NCI-H748 treated with DMSO at 0.1 percent for 48 hours (cell line): ENCODE data around the gene TTC28.
"Not testable (repeated sequence)": the region's sequence is repeated elsewhere in the genome, so short reads cannot be mapped to it uniquely, and the experiment has no call there.

ENCODE experiments used
- DNase-seq: peaks from one replicate; lab custom pipeline; 2025; lab: John Stamatoyannopoulos, UW

TTC28 gene

DNA sequence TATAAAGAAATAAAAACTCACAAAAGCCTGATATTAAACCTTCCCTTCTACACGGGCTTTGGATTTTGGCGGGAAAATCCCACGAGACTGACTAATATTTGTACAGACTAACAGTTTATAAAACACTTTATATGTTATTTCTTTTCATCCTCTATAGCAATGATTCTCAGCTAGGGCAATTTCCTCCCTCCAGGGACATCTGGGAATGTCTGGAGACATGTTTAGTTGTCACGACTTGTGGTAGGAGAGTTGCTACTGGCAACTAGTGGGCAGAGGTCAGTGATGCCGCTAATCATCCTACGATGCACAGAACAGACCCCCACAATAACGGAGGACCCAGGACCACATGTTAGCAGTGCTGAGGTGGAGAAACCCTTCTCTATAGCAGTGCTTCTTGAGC, 455.8 kb downstream of the TTC28 start:
- DNase-seq: no peak

GRCh38 chr22:28222976-28223745, 456.5 kb downstream of the TTC28 start:
- no peak for DNase-seq

- no peak for DNase-seq
Observed at GRCh38 chr22:28222571-28222970, 457.1 kb downstream of the TTC28 start.

GRCh38 chr22:28222052-28222451, 457.6 kb downstream of the TTC28 start:
- no peak for DNase-seq

- DNase-seq: no peak
Observed at GRCh38 chr22:28220626-28221363, 458.8 kb downstream of the TTC28 start.

DNA sequence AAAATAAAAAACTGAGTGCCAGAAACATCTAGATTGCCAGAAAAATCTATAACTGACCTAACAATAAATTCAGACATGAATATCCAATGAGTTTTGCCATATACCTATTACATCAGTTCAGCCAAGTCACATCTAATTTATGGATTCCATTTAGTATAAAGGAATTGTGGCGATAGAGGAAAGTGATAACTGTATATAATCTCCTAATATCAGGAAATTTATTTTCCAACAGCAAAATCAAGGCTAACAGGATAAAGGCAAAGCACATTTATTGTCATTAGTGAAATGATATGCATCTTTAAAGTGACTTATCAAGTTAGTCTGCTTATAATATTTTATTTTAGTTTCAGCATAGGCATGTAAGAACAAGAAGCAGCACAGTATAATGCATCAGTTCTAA, 462.4 kb downstream of the TTC28 start:
- no peak for DNase-seq

GRCh38 chr22:28214750-28215149, 464.9 kb downstream of the TTC28 start:
- not testable (repeated sequence) for DNase-seq

GRCh38 chr22:28209457-28209856, 470.2 kb downstream of the TTC28 start:
- DNase-seq: not testable (repeated sequence)

DNA sequence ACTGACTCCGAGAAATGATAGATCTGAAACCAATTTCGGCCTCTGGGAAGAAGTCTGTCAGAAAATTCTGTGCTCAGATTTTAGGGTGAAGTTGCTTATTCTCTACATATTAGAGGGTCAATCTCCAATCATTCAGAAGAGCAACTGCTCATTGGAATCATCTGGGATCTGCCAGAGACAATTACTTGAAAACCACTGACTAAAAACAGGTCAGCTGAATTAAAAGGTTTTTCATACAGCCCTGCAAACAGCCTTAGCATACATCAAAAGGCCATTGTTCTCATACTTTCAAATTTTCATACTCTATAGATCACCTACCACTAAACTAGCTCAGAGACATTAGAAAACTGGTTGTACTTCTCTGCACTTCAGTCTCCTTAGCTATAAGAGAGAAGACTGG, 470.9 kb downstream of the TTC28 start:
- DNase-seq: no peak

- DNase-seq: no peak
Observed at GRCh38 chr22:28208036-28208435, 471.6 kb downstream of the TTC28 start.

GRCh38 chr22:28207281-28208030, 472.2 kb downstream of the TTC28 start:
- DNase-seq: no peak

GRCh38 chr22:28205926-28206325, 473.7 kb downstream of the TTC28 start:
- no peak for DNase-seq

DNA sequence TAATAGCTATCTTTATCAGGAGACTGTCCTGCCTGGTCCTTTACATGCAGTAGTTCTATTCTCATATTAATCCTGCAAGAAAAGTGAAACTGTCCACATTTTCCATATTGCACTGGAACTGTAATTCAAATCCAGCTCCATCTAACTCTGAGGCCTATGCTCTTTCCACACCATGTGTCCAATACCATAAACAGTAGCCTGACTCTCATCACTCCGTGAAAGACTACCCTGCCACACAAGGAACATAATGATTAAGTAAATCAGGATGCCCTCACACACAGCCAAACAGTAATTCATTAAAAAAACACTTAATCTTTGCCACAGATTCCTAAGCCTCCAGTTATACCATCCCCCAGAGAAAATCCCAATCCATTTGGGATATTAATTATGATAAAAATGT, 475.3 kb downstream of the TTC28 start:
- DNase-seq: no peak

- no peak for DNase-seq
Observed at GRCh38 chr22:28203286-28203685, 476.4 kb downstream of the TTC28 start.

DNA sequence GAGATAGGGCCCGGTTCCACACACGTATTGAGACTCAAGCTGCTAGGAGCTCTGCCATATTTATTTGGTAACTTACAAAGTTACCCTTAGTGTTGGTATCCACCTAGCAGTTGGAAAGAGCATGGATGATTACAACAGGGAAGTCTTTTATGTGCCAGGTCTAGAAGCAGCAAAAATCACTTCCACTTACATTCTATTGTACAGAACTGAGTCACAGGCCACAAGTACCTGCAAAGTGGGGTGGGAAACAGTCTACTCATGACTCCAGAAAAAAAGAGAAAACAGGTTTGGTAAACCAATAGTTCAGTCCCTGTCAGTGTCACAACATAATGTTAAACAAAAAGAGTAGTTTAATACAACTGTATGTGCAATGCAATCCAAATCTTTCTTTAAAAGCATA, 480.9 kb downstream of the TTC28 start:
- no peak for DNase-seq

- DNase-seq: not testable (repeated sequence)
Observed at GRCh38 chr22:28191571-28191970, 488.1 kb downstream of the TTC28 start.

DNA sequence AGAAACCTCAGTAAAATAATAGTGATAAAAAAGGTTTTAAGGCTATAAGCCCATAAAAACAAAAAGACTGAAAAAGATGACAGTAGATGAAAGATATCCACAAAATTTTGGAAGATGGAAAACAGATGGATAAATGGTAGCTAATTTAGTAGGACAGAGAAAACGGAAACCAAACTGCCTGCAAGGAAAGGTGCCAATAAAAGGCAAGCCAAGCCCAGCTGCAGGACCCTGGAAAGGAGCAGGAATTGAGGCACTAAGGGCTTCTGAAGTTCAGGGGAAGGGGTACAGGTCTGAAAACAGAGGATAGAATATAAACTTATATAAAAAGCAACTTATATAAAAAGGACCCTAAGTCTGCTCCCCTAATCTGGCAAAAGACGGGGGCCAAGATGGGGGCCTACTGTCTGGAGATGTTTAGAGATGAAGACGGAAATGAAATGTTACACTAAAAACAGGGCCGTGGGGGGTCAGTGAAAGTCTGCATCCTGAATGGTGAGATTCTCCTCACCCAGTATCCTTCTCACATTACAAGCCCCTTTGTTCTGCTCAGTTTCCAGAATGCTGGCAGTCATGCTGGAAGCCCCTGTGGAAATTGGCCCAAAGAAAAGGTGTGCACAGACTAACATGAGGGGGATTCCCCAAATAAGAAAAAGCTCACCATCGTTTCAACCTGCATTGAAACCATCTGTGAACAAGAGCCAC, 491.3 kb downstream of the TTC28 start:
- DNase-seq: no peak

DNA sequence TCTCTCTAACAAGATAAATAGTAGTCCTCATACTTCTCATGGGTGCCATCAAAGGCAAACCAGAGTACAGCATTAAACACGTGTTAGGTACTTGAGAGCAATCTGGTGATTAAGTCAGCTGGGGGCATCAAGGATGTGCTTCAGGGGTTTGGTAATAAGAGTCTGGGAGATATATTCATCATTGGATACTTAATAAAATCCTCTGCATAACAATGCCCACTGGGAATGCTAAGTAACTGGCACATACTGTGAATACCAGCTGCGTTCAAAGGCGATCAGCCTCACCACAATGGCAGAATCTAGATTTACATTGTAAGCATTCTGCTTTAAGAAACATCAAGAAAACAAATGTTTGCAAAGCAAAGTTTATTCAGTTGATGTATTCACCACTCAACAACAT, 492.0 kb downstream of the TTC28 start:
- no peak for DNase-seq

GRCh38 chr22:28186641-28187040, 493.0 kb downstream of the TTC28 start:
- no peak for DNase-seq

GRCh38 chr22:28185130-28185529, 494.5 kb downstream of the TTC28 start:
- DNase-seq: no peak

GRCh38 chr22:28183078-28183860, 496.4 kb downstream of the TTC28 start:
- no peak for DNase-seq
